Left ventricle myocardium superior (tissue), 1 donor: ENCODE data around the gene ASPG. TPM values are rescaled to one million over a fixed set of nuclear protein-coding genes. Genes with fewer than 3 reads are reported as not detected.

Source experiments
- ATAC-seq: fragments of 200-7000 bp; cut with Tn5 transposase; one replicate; pipeline ENCODE4 v1.9.1; 2020; ENCODE audit warnings: mild to moderate bottlenecking, moderate library complexity
- DNase-seq: peaks from one replicate; pipeline ENCODE4 v3.0.0-alpha.2; 2020
- intact Hi-C: fragments of 100-400 bp; cut with micrococcal nuclease; formaldehyde crosslinking; loops from one replicate; pipeline ENCODE4 v1.11.0; 2022
- long read RNA-seq: library from polyadenylated mRNA; unstranded; transcript quantifications from one replicate; pipeline ENCODE4 v2.0.0, GENCODE V29; 2021
- total RNA-seq: library from RNA; stranded (reverse); fragmentation: NEBNext Ultra II Directional; extraction: Animal tissue kit (Norgen Biotek cat#: 25700); gene quantifications from one replicate; pipeline ENCODE4 v1.2.1, GENCODE V29; 2021
- donor health status: DM: no; HTN: yes; CAD: no; lungs with severe emphysema.

The ASPG gene
- 28.2 TPM for total RNA-seq
- long read RNA-seq, full-length matches to known transcripts: 27 of 54 reads
- long read RNA-seq, partial matches to known transcripts: 8 of 54 reads
- long read RNA-seq, other reads (novel, unspliced or antisense): 19 of 54 reads

DNA sequence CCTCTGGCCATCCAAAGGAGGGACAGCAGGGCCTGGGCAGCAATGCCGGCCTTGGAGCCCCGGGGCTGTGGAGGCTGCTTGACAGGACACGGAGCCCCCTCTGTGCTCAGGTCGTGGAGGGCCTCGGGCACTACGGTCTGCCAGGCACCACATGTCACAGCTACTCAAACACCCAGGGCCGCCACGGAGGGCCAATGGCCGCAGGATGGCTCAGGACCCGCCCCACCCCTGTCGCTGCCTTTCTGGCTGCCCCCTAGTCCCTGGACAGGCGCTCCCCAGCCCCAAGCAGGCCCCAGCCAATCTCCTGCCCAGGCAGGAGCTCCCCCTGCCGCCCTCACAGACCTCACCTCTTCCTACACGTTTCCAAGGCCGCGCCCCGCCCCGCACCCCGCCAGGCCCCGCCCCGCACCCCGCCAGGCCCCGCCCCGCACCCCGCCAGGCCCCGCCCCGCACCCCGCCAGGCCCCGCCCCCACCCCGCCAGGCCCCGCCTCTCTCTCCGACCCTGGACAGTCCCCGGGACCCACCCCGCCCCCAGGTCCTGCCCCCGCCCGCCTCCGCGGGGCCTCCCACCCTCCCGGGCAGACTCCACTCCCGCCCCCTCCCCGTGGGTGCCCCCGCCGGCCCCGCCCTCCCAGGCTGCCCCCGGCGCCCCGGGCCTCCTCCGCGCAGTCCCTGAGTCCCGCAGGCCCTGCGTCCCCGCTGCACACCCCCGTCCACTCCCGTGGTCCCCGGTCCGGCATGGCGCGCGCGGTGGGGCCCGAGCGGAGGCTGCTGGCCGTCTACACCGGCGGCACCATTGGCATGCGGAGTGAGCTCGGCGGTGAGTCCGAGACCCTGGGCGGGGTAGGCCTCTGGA, at the start of gene ASPG:
ASPG (plus strand) TSS at position 669 of the 857 bp plus-strand sequence; CDS start at position 740, 71 bp downstream.
- peak; percentile 65 for DNase-seq
- ATAC-seq: peak; percentile 54
- intact Hi-C loops: no loop called here

DNA sequence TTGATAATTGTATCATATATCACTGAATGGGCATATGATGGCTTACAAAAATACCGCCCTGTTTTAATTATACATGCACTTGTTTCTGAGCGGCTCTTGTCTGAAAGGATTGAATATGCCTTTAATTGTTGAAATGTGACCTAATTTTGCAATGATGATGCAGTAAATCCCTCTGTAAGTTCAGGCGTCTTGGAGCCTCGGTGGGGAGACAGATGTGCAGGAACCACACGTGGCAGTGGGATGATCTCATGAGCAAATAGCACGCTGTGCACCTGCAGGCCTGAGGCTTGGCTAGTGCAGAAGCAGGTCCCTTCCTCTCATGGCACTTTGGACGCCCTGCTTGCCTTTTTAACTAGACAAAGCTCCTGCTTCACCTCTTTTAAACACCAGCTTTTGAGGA, 49.3 kb upstream of the ASPG start:
- no peak for DNase-seq
- no peak for ATAC-seq
- intact Hi-C loops: no loop called here

DNA sequence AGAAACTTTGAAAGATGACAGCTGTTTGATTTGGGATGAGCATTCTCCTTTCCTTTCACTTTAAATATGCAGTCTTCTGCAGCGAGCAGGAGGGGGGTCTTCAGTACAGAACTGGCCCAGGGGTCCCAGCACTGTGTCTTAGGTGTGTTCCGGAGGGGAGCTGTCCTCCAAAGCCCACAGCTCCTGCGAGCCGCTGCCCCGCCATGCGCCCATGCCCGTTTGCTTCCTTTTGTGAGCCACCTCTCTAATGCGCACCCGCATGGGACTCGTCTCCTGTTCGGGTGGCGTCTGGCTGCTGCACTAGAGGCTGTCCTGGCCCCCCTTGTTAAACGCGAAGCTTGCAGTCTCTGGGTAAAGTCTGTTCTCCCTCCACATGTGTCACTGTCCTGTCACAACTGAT, 48.4 kb upstream of the ASPG start:
- ATAC-seq: no peak
- intact Hi-C loops: no loop called here
- DNase-seq: no peak

DNA sequence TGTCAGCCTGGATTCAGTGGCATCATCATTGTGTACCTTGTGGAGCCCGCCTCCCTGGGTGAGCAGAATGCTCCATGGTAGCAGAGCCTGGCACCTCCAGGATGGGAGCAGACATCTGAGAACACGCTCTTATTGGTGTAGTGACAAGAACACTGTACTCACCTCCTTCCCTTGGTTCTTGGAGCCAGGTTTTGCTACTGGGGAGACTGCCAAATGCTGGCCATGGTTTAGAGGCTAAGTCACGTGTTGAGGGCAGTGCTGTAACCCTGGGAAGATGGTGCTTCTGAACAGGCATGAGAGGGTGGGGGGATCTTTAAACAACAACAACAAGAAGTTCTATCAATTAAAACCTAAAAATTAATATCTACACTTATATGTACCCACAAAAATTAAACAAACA, 47.6 kb upstream of the ASPG start:
- intact Hi-C loops: no loop called here
- ATAC-seq: peak; percentile 93
- peak; percentile 52 for DNase-seq

DNA sequence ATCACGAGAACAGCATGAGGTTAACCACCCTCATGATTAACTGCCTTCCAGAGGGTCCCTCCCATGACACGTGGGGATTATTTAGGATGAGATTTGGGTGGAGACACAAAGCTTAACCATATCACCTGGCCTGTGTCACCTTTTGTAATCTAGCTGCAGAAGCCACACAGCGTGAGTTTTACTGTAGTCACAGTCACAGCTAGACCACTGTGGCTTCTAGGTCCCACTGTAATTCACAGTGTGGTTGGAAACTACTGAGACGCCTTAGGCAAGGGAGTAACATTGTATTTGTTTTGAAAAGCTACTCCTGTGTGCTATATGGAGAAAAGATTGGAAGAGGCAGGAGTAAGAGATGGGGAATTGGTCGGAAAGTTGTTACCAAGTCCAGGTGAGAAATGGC, 46.3 kb upstream of the ASPG start:
- ATAC-seq: no peak

DNA sequence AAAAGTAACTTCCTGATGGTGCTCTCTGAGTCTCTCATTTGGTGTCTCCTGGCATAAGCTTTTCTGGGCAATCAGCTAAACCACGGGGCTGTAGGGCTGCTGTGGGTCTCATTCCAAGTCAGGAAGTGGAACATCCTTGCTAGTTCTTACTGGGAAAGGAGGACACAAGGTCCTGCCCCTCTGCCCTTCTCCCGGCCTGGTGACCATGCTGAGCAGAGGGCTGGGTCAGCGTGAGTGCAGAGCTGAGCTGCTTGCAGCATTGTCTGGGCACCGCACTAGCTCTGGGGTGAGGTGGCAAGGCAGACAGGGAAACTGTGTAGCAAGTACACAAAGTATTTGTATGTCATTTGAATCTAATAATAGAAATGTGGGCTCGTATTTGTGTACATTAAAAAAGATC, 45.0 kb upstream of the ASPG start:
- no peak for DNase-seq
- no peak for ATAC-seq
- intact Hi-C loops: no loop called here

More for the DNA sequence above, 46.3 kb upstream of the ASPG start:
- DNase-seq: no peak
- intact Hi-C loops: no loop called here

DNA sequence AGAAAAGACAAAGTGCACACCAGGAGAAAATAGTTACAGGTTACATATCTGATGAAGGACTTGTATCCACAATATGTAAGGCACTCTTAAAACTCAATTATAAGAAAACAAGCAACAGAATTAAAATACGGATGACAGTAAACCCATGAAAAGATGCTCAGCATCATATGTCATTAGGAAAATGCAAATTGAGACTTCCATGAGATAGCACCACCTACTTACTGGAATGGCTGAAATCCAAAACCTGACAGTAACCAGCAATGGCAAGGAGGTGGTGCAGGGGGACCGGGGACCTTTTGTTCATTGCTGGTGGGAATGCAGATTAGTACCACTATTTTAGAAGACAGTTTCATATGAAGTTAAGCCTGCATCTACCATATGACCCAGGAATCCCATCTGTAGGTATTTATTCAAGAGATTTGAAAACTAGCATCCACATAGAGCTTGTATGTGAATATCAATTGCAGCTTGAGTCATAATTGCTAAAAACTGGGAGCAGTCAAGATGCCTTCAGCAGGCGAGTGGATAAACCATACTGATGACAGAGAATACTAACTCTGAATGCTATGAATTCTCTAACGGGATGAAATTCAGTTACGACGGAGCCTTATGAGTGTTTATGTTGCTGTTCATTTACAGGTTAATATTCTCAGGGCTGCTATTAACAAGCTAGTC, 43.9 kb upstream of the ASPG start:
- ATAC-seq (no peak), DNase-seq (no peak)
- intact Hi-C loops: no loop called here

DNA sequence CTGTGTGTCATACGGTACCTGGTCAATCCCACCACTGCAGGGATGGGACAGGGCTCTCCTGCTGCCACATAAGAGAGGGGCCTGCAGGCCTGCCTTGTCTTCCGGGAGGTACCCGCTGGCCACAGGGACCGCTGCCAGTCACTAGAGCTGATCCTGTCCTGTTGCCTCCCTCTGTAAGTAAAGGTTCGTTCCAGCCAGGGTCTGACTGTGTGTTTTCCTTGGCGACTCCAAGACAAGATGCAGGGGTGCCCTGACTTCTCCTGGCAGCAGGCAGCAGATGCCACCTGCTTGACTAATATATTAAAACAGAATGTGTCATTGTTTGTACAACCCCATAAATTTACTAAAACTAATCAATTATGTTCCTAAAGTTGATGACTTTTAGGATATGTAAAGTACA, 41.5 kb upstream of the ASPG start:
- ATAC-seq (no peak), DNase-seq (no peak)
- intact Hi-C loops: no loop called here

DNA sequence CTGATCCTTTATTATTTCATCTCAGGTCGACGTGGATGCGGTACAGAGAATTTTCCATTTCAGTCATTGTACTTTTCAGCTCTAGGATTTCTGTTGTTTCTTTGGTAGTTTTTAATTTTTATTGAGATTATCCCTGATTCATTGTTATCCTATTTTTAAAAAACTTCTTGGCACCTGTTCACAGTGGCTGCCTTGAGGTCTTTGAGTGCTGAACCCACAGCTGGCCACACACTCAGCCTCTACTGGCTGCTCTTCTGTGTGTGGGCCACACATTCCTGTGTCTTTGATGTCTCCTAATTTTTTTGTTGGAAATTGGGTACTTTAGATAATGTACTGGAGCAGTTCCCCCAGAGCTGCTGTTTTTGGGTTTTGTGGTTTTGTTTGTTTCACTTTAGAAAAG, 37.7 kb upstream of the ASPG start:
- DNase-seq: no peak
- no peak for ATAC-seq

DNA sequence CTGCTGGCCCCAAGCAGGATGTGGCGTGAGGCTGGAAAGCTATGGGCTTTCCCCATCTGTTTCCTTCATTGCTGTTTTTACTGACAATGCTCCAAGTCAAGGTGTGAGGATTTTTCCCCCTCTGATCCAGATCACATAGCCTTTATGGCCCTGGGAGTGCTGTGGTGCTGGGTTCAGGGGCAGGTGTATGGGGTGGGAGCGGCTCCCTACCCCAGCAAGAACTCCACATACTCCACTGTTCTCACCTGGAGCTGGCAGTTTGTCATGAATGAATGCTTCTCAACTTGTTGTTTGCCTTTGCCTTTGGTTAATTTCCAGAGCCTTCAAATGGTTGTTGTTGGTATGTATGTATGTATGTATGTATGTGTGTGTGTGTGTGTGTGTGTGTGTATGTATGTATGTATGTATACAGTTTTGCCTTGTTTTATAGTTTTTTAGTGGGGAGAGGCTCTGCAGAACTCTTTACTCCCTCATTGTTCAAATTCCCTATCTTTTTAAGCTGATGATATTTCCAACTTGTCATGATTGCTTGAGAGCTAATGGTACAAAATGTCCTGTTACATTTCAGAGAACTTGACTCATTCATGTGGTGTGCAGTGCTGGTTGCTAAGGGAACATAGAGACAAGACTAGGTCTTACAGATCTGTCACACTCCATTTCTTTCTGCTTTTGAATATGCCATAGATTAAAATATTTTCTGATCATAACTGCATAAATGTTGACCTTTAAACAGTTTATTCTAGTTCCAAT, 36.6 kb upstream of the ASPG start:
- DNase-seq: no peak
- ATAC-seq: peak; percentile 91
- intact Hi-C loops: no loop called here

More for the DNA sequence above, 37.7 kb upstream of the ASPG start:
- intact Hi-C loops: no loop called here

DNA sequence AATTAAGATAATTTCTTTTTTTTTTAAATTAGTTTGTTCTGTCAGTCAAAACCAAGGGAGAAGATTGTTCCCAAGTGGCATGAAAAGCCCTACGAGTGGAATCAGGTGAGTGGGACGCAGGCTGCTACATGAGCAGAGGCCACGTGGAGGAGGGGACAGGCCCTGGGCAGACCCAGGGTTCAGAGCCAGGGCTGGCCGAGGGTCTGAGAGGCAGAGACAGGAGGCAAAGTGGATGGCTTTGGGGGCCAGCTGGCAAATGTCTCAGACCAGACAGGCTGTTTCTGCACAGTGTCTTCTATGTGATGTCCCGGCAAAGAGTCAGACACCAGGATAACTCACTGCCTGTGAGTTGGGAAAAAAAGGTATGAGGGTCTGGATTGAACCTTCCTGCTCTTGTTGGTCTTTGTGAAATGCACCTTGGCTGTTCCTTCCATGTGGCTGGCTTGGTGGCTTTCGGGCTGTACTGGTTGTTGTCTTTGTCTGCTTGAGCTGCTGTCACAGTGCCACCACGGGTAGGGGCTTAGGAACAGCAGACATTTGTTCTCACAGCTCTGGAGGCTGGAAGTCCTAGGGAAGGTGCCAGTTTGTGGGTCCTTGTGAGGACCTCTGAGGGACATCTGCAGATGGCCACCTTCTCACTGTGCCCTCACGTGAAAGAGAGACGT, 35.8 kb upstream of the ASPG start:
- intact Hi-C loops: no loop called here
- peak; percentile 70 for ATAC-seq
- DNase-seq: peak; percentile 37

DNA sequence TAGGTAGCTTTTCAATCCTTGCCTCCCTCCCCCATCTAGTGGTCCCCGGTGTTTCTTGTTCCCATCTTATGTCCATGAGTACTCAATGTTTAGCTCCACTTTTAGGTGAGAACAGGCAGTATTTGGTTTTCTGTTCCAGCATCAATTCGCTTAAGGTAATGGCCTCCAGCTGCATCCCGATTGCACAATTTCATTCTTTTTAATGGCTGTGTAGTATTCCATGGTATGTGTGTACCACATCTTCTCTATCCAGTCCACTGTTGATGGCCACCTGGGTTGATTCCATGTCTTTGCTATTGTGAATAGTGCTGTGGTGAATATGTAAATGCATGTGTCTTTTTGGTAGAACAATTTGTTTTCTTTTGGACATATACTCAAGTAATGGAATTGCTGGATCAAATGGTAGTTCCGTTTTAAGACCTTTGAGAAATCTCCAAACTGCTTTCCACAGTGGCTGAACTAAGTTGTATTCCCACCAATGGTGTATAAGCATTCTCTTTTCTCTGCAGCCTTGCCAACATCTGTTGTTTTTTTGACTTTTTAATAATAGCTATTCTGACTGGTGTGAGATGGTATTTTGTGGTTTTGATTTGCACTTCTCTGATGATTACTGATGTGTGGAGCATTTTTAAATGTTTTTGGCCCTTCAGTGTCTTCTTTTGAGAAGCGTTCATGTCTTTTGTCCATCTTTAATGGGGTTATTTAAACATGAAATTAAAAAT, 34.2 kb upstream of the ASPG start:
- DNase-seq (no peak), ATAC-seq (no peak)
- intact Hi-C loops: no loop called here

DNA sequence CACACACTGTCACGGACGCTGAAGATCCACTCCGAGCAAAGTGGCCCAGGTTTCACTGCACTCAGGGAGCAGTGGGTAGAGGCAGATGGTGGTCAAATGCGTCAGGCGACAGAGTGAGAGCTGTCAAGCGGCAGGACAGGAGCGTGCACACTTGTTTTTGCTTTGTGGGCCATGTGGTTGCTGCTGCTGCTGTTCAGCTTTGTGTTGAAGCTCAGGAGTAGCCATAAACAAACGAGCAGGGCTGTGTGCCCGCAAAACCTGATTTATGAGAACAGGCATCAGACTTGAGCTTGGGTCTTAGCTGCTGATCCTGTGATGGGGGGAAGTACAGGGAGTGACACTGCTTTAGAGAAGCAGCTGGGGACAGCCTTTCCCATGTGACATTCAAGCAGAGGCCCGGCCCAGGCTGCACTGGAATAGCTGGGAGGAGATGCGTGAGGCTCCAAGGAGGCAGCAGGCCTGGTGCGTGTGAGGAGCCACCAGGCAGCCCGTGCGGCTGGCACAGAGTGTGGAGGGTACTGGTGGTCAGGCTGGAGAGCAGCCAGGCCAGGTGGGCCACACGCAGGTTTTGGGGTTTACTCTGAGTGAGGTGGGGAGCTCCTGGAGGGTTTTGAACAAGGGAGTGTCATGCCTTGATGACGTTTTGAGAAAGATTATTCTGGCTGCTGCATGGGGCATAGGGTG, 31.1 kb upstream of the ASPG start:
- intact Hi-C loops: no loop called here
- ATAC-seq (no peak), DNase-seq (no peak)

DNA sequence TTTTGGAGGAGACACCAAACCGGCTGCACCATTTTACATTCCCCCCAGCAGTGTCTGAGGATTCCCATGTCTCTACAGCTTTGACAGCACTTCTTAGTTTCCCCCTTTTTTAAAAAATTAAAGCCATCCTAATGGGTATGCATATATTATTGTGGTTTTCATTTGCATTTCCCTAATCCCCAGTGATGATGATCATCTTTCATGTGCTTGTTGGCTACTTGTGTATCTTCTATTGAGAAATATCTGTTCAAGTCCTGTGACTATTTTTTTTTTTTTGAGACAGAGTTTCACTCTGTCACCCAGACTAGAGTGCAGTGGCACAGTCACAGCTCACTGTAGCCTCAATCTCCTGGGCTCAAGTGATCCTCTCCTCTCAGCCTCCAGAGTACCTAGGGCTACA, 23.2 kb upstream of the ASPG start:
- DNase-seq: no peak
- no peak for ATAC-seq
- intact Hi-C loops: no loop called here

DNA sequence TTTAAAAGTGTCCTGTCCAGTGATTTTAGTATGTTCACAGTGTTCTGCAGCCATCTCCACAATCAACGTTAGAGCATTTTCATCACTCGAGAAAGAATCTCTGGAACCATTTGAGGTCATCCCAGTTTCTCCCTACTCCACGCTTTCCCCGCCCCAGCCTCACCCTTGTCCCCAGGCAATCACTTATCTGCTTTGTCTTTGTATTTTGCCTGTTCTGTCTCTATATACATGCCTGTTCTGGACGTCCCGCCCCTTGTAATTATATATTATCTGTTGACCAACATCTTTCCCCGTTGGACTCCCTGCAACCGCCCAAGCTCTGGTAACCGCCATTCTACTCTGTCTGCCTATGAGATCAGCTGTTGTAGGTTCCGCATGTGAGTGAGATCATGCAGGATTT, 21.5 kb upstream of the ASPG start:
- DNase-seq: no peak
- ATAC-seq: no peak
- intact Hi-C loops: no loop called here

DNA sequence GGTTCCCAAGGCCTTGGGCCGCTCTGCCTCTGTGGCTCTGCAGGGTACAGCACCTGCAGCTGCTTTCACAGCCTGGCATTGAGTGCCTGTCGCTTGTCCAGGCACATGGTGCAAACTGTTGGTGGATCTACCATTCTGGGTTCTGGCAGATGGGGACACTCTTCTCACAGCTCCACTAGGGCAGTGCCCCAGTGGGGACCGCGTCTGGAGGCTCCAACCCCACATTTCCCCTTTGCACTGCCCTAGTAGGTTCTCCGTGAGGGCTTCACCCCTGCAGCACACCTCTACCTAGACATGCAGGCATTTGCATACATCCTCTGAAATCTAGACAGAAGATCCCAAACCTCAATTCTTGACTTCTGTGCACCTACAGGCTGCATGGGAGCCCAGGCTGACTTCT, 19.2 kb upstream of the ASPG start:
- intact Hi-C loops: no loop called here
- ATAC-seq (no peak), DNase-seq (no peak)

DNA sequence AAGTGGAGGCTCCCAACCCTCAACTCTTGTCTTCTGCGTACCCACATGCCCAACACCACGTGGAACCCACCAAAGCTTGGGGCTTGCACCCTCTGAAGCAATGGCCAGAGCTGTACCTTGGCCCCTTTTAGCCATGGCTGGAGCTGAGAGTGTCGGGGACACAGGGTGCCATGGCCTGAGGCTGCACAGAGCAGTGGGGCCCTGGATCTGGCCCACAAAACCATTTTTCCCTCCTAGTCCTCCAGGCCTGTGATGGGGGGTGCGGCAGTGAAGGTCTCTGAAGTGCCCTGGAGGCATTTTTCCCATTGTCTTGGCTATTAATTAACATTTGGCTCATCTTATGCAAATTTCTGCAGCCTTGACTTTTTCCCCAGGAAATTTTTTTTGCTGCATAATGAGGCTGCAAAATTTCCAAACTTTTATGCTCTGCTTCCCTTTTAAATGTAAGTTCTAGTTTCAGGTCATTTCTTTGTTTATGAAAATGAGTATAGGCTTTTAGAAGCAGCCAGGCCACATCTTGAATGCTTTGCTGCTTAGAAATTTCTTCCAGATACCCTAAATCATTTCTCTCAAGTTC, 18.7 kb upstream of the ASPG start:
- DNase-seq (no peak), ATAC-seq (no peak)
- intact Hi-C loops: no loop called here

DNA sequence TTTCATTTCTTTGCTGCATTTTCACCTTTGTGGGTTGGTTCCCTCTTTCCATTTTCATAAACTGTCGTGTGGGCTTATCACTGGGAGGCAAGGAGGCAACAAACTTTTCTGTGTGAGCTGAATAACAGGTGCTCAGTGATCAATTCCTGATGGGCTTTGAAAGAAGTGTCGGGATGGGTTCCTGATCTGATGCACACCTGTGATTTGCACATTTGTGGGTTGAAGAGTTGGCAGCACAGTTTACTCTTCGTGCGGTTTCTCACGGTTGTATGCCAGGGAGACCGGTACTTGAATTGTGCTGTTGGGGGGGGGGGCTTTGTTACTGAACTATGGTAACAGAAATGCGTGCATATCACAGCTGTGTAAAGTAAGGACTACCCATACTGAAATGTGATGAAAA, 16.0 kb upstream of the ASPG start:
- DNase-seq (no peak), ATAC-seq (no peak)
- intact Hi-C loops: no loop called here
